PC-3 (cell line): ENCODE measurements around the gene SHF. TPM values are rescaled to one million over a fixed set of nuclear protein-coding genes. Genes with fewer than 3 reads are reported as not detected.

Experiments
- ATAC-seq: fragments of 200-7000 bp; cut with Tn5 transposase; 2 replicates; pipeline ENCODE4 v1.9.1; 2020; ENCODE audit warnings: mild to moderate bottlenecking, moderate library complexity
- BruUV-seq: library from RNA; stranded (reverse); fragments of 400-500 nt; replicated peaks from 2 replicates; lab custom pipeline; 2021; lab: Mats Ljungman, UMichigan
- CTCF ChIA-PET: fragments of 300-600 bp; sonication (Branson Sonifier 250); formaldehyde crosslinking; loops from one replicate; lab custom pipeline; 2022; ENCODE audit warnings: antibody characterized with exemption; lab: Charles Lee
- POLR2A ChIA-PET: fragments of 300-600 bp; sonication (Branson Sonifier 250); formaldehyde crosslinking; loops from one replicate; lab custom pipeline; 2022; ENCODE audit warnings: antibody characterized with exemption; ENCODE audit not compliant: unreplicated experiment; lab: Charles Lee
- DNase-seq: peaks from one replicate; pipeline ENCODE4 v3.0.0-alpha.2; 2015
- H2AFZ ChIP-seq: fragments of 300-600 bp; sonication (generic); 2 replicates; pipeline ENCODE4 v1.6.0; 2016; ENCODE audit warnings: antibody characterized with exemption, low read length
- H3F3A ChIP-seq: fragments of 300-600 bp; sonication (generic); one replicate; pipeline ENCODE4 v1.6.0; 2017; ENCODE audit warnings: antibody characterized with exemption, low read length, control low read depth, mild to moderate bottlenecking; ENCODE audit not compliant: unreplicated experiment
- H3K27ac ChIP-seq: fragments of 300-600 bp; sonication (generic); 2 replicates; pipeline ENCODE4 v1.5.1; 2016; ENCODE audit warnings: mild to moderate bottlenecking, low read length
- H3K27me3 ChIP-seq: fragments of 300-600 bp; sonication (generic); 2 replicates; pipeline ENCODE4 v1.6.1; 2016; ENCODE audit warnings: low read length, mixed read lengths
- H3K36me3 ChIP-seq: fragments of 300-600 bp; sonication (generic); 2 replicates; pipeline ENCODE4 v1.6.1; 2016; ENCODE audit warnings: low read depth, mixed run types, low read length, mixed read lengths
- H3K4me1 ChIP-seq: fragments of 300-600 bp; sonication (generic); 2 replicates; pipeline ENCODE4 v1.5.1; 2016; ENCODE audit warnings: low read length; ENCODE audit not compliant: insufficient read depth
- H3K4me2 ChIP-seq: fragments of 300-600 bp; sonication (generic); 2 replicates; pipeline ENCODE4 v1.6.0; 2016; ENCODE audit warnings: low read length
- H3K4me3 ChIP-seq: fragments of 300-600 bp; sonication (generic); 2 replicates; pipeline ENCODE4 v1.5.1; 2016; ENCODE audit warnings: mild to moderate bottlenecking, low read length, mixed read lengths
- H3K79me2 ChIP-seq: fragments of 300-600 bp; sonication (generic); 2 replicates; pipeline ENCODE4 v1.6.1; 2017; ENCODE audit warnings: low read length, mixed read lengths
- H3K9ac ChIP-seq: fragments of 300-600 bp; sonication (generic); 2 replicates; pipeline ENCODE4 v1.6.0; 2016; ENCODE audit warnings: mild to moderate bottlenecking, low read length
- H3K9me2 ChIP-seq: fragments of 300-600 bp; sonication (generic); replicated peaks from 2 replicates; pipeline ENCODE4 v1.6.1; 2016; ENCODE audit warnings: mixed run types, low read length, mixed read lengths
- H3K9me3 ChIP-seq: fragments of 300-600 bp; sonication (generic); 2 replicates; pipeline ENCODE4 v1.6.1; 2016; ENCODE audit warnings: low read length, mixed read lengths
- H4K20me1 ChIP-seq: fragments of 300-600 bp; sonication (generic); 2 replicates; pipeline ENCODE4 v1.6.1; 2016; ENCODE audit warnings: low read length, mixed read lengths
- EZH2 ChIP-seq: fragments of 300-600 bp; sonication (generic); IDR thresholded peaks from one replicate; pipeline ENCODE4 v1.6.1; 2017; ENCODE audit warnings: antibody characterized with exemption, mild to moderate bottlenecking, low read length; ENCODE audit not compliant: unreplicated experiment
- EZH2phosphoT487 ChIP-seq: fragments of 300-600 bp; sonication (generic); IDR thresholded peaks from 2 replicates; pipeline ENCODE4 v1.6.1; 2018; ENCODE audit warnings: mild to moderate bottlenecking, antibody characterized with exemption, low read length, borderline replicate concordance
- intact Hi-C: fragments of 100-400 bp; cut with micrococcal nuclease; formaldehyde crosslinking; loops from 2 replicates; pipeline ENCODE4 v1.9.0; 2023
- total RNA-seq: library from RNA; depleted of rRNA; stranded (reverse); fragments of >200 nt; gene quantifications from 2 replicates; pipeline ENCODE4 v1.2.3, GENCODE V29; 2014
- TF ChIP-seq, protein P1 (sequence below): fragments of 300-600 bp; sonication (generic); conservative IDR thresholded peaks from 2 replicates; pipeline ENCODE4 v1.5.1; 2017; ENCODE audit warnings: antibody characterized with exemption, low read depth, mild to moderate bottlenecking, low read length

The SHF gene
- total RNA-seq, 1 experiment from 2014 or later, result 1.2 TPM

DNA sequence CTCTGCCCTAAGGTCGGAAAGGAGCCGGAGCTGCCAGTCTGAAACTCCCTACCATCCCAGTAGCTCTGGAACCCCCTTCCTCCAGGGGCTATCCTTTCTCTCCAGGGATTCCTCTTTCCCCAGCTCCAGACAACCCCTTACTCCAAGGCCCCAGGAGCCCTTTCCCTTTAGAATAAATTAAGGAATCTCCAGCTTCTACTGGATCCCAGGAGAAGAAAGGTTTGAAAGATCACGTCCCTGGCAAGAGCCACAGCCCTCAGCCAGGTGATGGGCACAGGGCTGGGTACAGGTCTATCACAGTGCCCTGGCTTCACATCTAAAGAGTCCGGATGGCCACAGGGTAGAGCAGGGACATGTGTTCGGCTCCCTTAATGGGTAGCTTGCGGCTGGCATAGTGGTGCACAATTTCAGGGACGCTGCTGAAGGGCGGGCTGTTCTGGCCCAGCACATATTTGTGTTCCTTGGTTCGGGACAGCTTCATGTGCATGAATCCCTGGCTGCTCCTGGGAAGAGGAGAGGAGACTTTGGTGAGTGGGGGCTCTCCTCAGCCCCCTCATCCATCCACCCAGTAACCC, 20.0 kb downstream of the SHF start:
- Histone ChIP-seq H3K4me2 (peak overlapping the region; percentile 94), H3K4me3 (peak overlapping the region; percentile 75), H3K36me3 (no peaks in the 10 kb centered on the region), H3K9me3 (no peaks in the 10 kb centered on the region), H3K9ac (peak overlapping the region; percentile 95; the same call in 1 of the 2 replicates), H3K9me2 (no peaks in the 10 kb centered on the region), H3F3A (no peaks in the 10 kb centered on the region), H3K79me2 (no peaks in the 10 kb centered on the region), H2AFZ (peak overlapping the region; percentile 92; the same call in 1 of the 2 replicates), H3K27me3 (no peaks in the 10 kb centered on the region), H3K4me1 (peaks cover 13% of the 10 kb centered on the region), H4K20me1 (no peaks in the 10 kb centered on the region), H3K27ac (no peak overlapping the region)
- ATAC-seq (no peak), DNase-seq (no peak)
- POLR2A ChIA-PET, result interaction anchor here (0.6 kb wide), 1 partner anchor 111 kb away, joined by 3 read pairs; no protein-coding TSS in a partner anchor
- intact Hi-C loops, result loop anchor here (1.0 to 10.0 kb wide), 2 partner anchors 31 to 287 kb away; no protein-coding TSS in a partner anchor
- CTCF ChIA-PET, result interaction anchor here (0.7 kb wide), 1 partner anchor 50 kb away, joined by 3 read pairs; no protein-coding TSS in a partner anchor
- BruUV-seq, result no TSS peak
- TF ChIP-seq, protein P1, sequence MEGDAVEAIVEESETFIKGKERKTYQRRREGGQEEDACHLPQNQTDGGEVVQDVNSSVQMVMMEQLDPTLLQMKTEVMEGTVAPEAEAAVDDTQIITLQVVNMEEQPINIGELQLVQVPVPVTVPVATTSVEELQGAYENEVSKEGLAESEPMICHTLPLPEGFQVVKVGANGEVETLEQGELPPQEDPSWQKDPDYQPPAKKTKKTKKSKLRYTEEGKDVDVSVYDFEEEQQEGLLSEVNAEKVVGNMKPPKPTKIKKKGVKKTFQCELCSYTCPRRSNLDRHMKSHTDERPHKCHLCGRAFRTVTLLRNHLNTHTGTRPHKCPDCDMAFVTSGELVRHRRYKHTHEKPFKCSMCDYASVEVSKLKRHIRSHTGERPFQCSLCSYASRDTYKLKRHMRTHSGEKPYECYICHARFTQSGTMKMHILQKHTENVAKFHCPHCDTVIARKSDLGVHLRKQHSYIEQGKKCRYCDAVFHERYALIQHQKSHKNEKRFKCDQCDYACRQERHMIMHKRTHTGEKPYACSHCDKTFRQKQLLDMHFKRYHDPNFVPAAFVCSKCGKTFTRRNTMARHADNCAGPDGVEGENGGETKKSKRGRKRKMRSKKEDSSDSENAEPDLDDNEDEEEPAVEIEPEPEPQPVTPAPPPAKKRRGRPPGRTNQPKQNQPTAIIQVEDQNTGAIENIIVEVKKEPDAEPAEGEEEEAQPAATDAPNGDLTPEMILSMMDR, result no peak
- TF ChIP-seq EZH2phosphoT487 (no peak), EZH2 (no peak)

DNA sequence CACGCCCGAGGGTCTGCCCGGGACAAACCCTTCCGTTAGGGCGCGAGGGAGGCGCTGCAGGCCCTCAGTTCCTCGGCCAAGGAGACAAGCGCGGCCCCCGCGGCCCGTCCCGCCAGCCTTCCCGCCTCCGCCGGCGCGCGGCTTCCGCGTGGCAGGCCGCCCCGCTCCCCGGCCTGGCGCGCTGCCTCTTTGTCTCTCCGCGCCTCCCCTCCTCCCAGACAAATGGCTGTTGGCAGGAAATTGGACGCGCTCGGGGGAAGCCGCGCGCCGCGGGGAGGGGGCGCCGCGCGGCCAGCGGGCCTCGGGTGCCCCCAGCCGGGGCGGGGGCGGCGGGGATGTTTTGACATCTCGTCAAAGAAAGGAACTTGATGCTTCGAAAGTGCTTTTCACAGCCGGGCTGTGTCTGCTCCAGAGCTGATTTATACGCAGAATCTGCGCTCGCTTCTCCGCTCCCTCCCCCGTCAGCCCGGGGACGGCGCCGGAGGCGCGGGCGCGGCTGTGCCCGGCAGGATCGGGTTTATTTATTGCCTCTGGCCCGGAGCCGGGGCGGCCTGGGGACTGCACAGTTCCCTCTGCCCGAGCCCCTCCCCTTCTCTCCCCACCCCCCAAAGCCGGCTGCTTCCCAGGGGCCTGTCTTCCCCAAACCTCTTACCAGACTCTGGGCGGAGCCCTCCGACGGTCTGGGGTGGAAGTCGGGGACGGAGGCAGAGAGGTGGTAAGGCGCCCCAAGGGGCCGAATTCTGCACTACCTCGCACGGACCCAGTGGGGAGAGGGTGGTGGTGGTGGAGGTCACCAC, 20.7 kb downstream of the SHF start:
- POLR2A ChIA-PET, result no interaction called here
- Histone ChIP-seq H3F3A (no peaks in the 10 kb centered on the region), H3K27ac (peak overlapping the region; percentile 63), H3K4me2 (peak overlapping the region; percentile 94), H3K9me2 (no peaks in the 10 kb centered on the region), H4K20me1 (no peaks in the 10 kb centered on the region), H3K36me3 (no peaks in the 10 kb centered on the region), H3K9me3 (no peaks in the 10 kb centered on the region), H3K4me3 (peak overlapping the region; percentile 75), H3K27me3 (no peaks in the 10 kb centered on the region), H3K9ac (peak overlapping the region; percentile 95), H3K4me1 (peaks cover 20% of the 10 kb centered on the region), H3K79me2 (no peaks in the 10 kb centered on the region), H2AFZ (peak overlapping the region; percentile 92)
- intact Hi-C loops, result loop anchor here (1.0 to 10.0 kb wide), 2 partner anchors 31 to 288 kb away; no protein-coding TSS in a partner anchor
- no TSS peak for BruUV-seq
- TF ChIP-seq EZH2 (no peak), EZH2phosphoT487 (no peak)
- TF ChIP-seq, protein P1, result peak; percentile 70
- peak; percentile 82 for DNase-seq
- peak; percentile 80 for ATAC-seq
- CTCF ChIA-PET, result interaction anchor here (0.5 kb wide), 1 partner anchor 9 kb away, joined by 9 read pairs; no protein-coding TSS in a partner anchor
